ENCODE data around the gene REV3L.

Gene REV3L

DNA sequence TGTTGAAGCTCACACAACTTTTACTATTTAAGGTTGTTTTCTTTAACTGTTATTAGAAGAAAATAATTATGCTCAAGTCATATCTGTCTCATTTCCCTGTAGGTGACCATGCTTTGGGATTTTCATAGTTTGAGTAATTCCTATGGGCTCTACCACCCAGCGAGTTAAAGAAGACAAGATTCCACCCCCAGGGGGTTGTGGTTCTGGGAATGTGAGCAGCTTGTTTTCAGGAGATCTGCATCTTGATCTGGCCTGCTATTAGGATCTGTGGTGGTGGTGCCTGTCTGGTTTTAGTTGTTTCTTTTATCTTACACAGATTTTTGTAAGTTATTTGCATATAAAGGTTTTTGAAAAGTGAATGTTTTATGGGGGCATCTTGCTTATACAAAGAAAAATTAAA, 20.2 kb upstream of the REV3L start:
- TF ChIP-seq, protein P1, sequence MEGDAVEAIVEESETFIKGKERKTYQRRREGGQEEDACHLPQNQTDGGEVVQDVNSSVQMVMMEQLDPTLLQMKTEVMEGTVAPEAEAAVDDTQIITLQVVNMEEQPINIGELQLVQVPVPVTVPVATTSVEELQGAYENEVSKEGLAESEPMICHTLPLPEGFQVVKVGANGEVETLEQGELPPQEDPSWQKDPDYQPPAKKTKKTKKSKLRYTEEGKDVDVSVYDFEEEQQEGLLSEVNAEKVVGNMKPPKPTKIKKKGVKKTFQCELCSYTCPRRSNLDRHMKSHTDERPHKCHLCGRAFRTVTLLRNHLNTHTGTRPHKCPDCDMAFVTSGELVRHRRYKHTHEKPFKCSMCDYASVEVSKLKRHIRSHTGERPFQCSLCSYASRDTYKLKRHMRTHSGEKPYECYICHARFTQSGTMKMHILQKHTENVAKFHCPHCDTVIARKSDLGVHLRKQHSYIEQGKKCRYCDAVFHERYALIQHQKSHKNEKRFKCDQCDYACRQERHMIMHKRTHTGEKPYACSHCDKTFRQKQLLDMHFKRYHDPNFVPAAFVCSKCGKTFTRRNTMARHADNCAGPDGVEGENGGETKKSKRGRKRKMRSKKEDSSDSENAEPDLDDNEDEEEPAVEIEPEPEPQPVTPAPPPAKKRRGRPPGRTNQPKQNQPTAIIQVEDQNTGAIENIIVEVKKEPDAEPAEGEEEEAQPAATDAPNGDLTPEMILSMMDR (IDR thresholded peaks at IDR 0.05; ENCODE audit: low read depth, low read length, poor library complexity, severe bottlenecking) = no peak
- no peak for TF ChIP-seq EZH2phosphoT487 (IDR thresholded peaks at IDR 0.05; ENCODE audit: borderline replicate concordance, low read length)
- Histone ChIP-seq H3K4me2 (ENCODE audit: low read length) (no peak overlapping the region), H3K79me2 (ENCODE audit: control insufficient read depth, low read length) (peaks cover 16% of the 10 kb centered on the region)

DNA sequence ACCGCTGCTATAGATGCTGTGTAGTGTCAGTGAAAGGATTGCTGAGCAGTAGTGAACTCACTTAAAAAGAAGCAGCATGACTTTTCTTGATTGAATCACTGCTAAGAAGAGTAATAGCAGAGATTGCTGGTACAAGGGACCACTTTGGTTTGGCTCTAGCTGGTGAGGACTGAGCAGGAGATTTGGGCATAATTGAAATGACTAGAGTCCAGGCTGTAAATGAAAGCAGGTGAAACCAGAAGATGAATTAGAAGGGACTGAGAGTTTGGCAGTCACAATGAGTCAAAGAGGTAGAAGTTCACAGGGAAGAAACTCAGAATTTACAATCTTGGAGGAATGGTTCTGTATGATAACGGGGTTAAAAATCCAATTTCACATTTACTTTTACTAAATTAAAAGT, 19.1 kb upstream of the REV3L start:
- H3K9me3 ChIP-seq (ENCODE audit: control insufficient read depth, insufficient read depth, low read length) = no peaks in the 10 kb centered on the region
- H4K20me1 ChIP-seq (ENCODE audit: control insufficient read depth, insufficient read depth, low read depth, low read length) = no peaks in the 10 kb centered on the region
- no peaks in the 10 kb centered on the region for H3F3A ChIP-seq (ENCODE audit: control insufficient read depth, insufficient read depth)
- H3K36me3 ChIP-seq (ENCODE audit: control insufficient read depth, low read length) = 0 out of 2 replicates have a peak, but pooled peaks cover 2% of the 10 kb centered on the region
- no peak overlapping the region for H3K27ac ChIP-seq (ENCODE audit: low read depth, low read length)
- no peak overlapping the region for H3K4me2 ChIP-seq (ENCODE audit: low read length)
- H3K4me1 ChIP-seq (ENCODE audit: control insufficient read depth, low read length) = no peaks in the 10 kb centered on the region
- H3K79me2 ChIP-seq (ENCODE audit: control insufficient read depth, low read length) = peaks cover 19% of the 10 kb centered on the region
- H3K9me2 ChIP-seq (replicated peaks; ENCODE audit: control insufficient read depth, low read length) = no peaks in the 10 kb centered on the region
- H3K4me3 ChIP-seq (ENCODE audit: low read length) = no peak overlapping the region
- TF ChIP-seq, protein P1 (IDR thresholded peaks at IDR 0.05; ENCODE audit: low read depth, low read length, poor library complexity, severe bottlenecking) = no peak
- no peak for TF ChIP-seq EZH2phosphoT487 (IDR thresholded peaks at IDR 0.05; ENCODE audit: borderline replicate concordance, low read length)
- no peaks in the 10 kb centered on the region for H3K27me3 ChIP-seq (ENCODE audit: control insufficient read depth, low read length)

More for the DNA sequence above, 20.2 kb upstream of the REV3L start:
- Histone ChIP-seq H3F3A (ENCODE audit: control insufficient read depth, insufficient read depth) (no peaks in the 10 kb centered on the region), H3K4me1 (ENCODE audit: control insufficient read depth, low read length) (no peaks in the 10 kb centered on the region), H3K4me3 (ENCODE audit: low read length) (no peak overlapping the region), H3K9me3 (ENCODE audit: control insufficient read depth, insufficient read depth, low read length) (no peaks in the 10 kb centered on the region), H4K20me1 (ENCODE audit: control insufficient read depth, insufficient read depth, low read depth, low read length) (no peaks in the 10 kb centered on the region), H3K9me2 (replicated peaks; ENCODE audit: control insufficient read depth, low read length) (no peaks in the 10 kb centered on the region), H3K27me3 (ENCODE audit: control insufficient read depth, low read length) (no peaks in the 10 kb centered on the region), H3K36me3 (ENCODE audit: control insufficient read depth, low read length) (0 out of 2 replicates have a peak, but pooled peaks cover under 1% of the 10 kb centered on the region), H3K27ac (ENCODE audit: low read depth, low read length) (no peak overlapping the region)

DNA sequence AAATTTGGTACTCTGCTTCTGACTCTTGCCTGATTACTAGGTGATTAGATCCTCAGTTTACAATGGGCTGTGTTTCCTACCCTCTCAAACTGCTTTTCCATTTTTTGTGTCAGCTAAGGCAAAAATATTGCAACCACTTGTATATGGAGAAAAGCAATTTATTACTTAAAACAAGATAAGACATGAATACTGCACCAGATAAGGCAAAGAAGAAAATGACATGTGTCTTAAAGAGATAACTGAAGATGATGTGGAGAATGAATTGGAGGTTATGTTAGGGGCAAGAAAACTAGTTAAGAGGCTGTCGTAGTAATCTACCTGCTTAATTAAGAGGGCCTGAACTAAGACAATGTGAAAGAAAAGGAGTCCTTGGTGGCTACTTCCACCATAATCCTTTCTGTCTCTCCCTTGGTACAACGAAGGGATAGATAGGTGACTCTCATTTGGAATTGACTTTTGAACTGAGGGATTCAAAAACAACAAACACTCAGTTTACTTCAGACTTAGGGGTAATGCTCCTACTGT, 16.3 kb upstream of the REV3L start:
- Histone ChIP-seq H3K4me3 (ENCODE audit: low read length) (no peak overlapping the region), H3K4me2 (ENCODE audit: low read length) (no peak overlapping the region), H3K36me3 (ENCODE audit: control insufficient read depth, low read length) (0 out of 2 replicates have a peak, but pooled peaks cover 2% of the 10 kb centered on the region), H3K27me3 (ENCODE audit: control insufficient read depth, low read length) (no peaks in the 10 kb centered on the region), H3K27ac (ENCODE audit: low read depth, low read length) (no peak overlapping the region), H3K9me3 (ENCODE audit: control insufficient read depth, insufficient read depth, low read length) (no peaks in the 10 kb centered on the region), H3K79me2 (ENCODE audit: control insufficient read depth, low read length) (peaks cover 38% of the 10 kb centered on the region), H3F3A (ENCODE audit: control insufficient read depth, insufficient read depth) (no peaks in the 10 kb centered on the region), H3K4me1 (ENCODE audit: control insufficient read depth, low read length) (peaks cover 9% of the 10 kb centered on the region; the same call in 1 of the 2 replicates), H3K9me2 (replicated peaks; ENCODE audit: control insufficient read depth, low read length) (no peaks in the 10 kb centered on the region), H4K20me1 (ENCODE audit: control insufficient read depth, insufficient read depth, low read depth, low read length) (no peaks in the 10 kb centered on the region)
- TF ChIP-seq, protein P1 (IDR thresholded peaks at IDR 0.05; ENCODE audit: low read depth, low read length, poor library complexity, severe bottlenecking) = no peak
- TF ChIP-seq EZH2phosphoT487 (IDR thresholded peaks at IDR 0.05; ENCODE audit: borderline replicate concordance, low read length) = no peak
